Transverse colon (tissue), 4 donors: ENCODE measurements around the gene KLHL10.

Source experiments
- EP300 ChIP-seq: sonication (generic); formaldehyde crosslinking; IDR thresholded peaks from one replicate; pipeline ENCODE4 v1.6.1; 2017; ENCODE audit warnings: antibody characterized with exemption, low read depth
- POLR2AphosphoS5 ChIP-seq, 3 donors: sonication (generic); formaldehyde crosslinking; IDR thresholded peaks; one replicate each; pipeline ENCODE4 v1.6.1; 2016; ENCODE audit warnings: antibody characterized with exemption in 3 of 3
- TF ChIP-seq, protein P1 (sequence below), 5 experiments: fragments of 200-600 bp in 3 of 5; fragments of 450-650 bp in 2 of 5; sonication (generic) in 3 of 5; IDR thresholded peaks; 1 replicate in 2 of 5; 2 replicates in 3 of 5; pipeline ENCODE4 v1.5.1; 2016 to 2017; ENCODE audit warnings: antibody characterized with exemption in 5 of 5, inconsistent platforms in 3 of 5, mild to moderate bottlenecking in 2 of 5, moderate library complexity in 1 of 5

GRCh38 chr17:41813152-41813680 is 24.4 kb upstream of the KLHL10 start:
- TF ChIP-seq, protein P1, sequence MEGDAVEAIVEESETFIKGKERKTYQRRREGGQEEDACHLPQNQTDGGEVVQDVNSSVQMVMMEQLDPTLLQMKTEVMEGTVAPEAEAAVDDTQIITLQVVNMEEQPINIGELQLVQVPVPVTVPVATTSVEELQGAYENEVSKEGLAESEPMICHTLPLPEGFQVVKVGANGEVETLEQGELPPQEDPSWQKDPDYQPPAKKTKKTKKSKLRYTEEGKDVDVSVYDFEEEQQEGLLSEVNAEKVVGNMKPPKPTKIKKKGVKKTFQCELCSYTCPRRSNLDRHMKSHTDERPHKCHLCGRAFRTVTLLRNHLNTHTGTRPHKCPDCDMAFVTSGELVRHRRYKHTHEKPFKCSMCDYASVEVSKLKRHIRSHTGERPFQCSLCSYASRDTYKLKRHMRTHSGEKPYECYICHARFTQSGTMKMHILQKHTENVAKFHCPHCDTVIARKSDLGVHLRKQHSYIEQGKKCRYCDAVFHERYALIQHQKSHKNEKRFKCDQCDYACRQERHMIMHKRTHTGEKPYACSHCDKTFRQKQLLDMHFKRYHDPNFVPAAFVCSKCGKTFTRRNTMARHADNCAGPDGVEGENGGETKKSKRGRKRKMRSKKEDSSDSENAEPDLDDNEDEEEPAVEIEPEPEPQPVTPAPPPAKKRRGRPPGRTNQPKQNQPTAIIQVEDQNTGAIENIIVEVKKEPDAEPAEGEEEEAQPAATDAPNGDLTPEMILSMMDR (IDR thresholded peaks at IDR 0.05) = no peak
- no peak for TF ChIP-seq EP300
- no peak for TF ChIP-seq POLR2AphosphoS5 (IDR thresholded peaks at IDR 0.05)
